ENCODE results near the gene ULK2.
"Not testable (repeated sequence)": the region's sequence is repeated elsewhere in the genome, so short reads cannot be mapped to it uniquely, and the experiment has no call there.

DNA sequence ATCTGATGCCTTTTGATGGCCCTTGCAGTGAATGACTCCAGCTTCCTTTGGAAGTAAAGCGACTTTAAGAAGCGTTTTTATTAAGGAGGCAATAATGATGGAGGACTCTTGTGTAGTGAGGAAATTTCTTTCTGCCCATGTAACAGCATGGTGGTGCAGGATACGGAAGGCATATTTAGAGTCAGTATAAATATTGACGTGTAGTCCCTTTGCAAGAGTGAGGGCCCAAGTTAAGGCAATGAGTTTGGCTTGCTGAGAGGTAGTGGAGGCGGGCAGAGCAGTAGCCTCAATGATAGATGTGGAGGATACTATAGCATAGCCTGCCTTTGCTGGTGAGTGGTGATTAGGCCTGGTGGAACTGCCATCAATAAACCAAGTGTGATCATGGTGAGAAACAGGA is 22.3 kb upstream of the ULK2 start:
- TF ChIP-seq, protein P1, sequence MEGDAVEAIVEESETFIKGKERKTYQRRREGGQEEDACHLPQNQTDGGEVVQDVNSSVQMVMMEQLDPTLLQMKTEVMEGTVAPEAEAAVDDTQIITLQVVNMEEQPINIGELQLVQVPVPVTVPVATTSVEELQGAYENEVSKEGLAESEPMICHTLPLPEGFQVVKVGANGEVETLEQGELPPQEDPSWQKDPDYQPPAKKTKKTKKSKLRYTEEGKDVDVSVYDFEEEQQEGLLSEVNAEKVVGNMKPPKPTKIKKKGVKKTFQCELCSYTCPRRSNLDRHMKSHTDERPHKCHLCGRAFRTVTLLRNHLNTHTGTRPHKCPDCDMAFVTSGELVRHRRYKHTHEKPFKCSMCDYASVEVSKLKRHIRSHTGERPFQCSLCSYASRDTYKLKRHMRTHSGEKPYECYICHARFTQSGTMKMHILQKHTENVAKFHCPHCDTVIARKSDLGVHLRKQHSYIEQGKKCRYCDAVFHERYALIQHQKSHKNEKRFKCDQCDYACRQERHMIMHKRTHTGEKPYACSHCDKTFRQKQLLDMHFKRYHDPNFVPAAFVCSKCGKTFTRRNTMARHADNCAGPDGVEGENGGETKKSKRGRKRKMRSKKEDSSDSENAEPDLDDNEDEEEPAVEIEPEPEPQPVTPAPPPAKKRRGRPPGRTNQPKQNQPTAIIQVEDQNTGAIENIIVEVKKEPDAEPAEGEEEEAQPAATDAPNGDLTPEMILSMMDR (IDR thresholded peaks at IDR 0.05): not testable (repeated sequence)
- TF ChIP-seq POLR2A (IDR thresholded peaks at IDR 0.05): not testable (repeated sequence)
